ENCODE measurements around the gene ADCY5.

ADCY5 gene

GRCh38 chr3:123283074-123283473, 165.8 kb downstream of the ADCY5 start (continued):
- TF ChIP-seq ZNF48 (tag by site-specific recombination; IDR thresholded peaks at IDR 0.05) (no peak), ZNF555 (tag by site-specific recombination; conservative IDR thresholded peaks at IDR 0.05) (no peak), ZNF184 (tag by site-specific recombination; IDR thresholded peaks at IDR 0.05) (no peak), ZNF585B (tag by site-specific recombination; IDR thresholded peaks at IDR 0.05) (no peak), ZNF366 (tag by site-specific recombination; conservative IDR thresholded peaks at IDR 0.05) (no peak), ZNF157 (tag by site-specific recombination; IDR thresholded peaks at IDR 0.05) (no peak), SETDB1 (IDR thresholded peaks at IDR 0.05; ENCODE audit: insufficient read length, low read length) (no peak)

- Histone ChIP-seq H3K27ac (ENCODE audit: extremely low read depth, low read depth, low read length) (no peak overlapping the region), H3K9me3 (ENCODE audit: control insufficient read depth, insufficient read depth, low read depth, low read length) (no peaks in the 10 kb centered on the region), H3K4me3 (ENCODE audit: low read depth, low read length) (no peak overlapping the region), H3K36me3 (ENCODE audit: control insufficient read depth in 2 of 2, insufficient read depth in 1 of 2, low read length in 2 of 2) (no peaks in the 10 kb centered on the region), H3K4me1 (ENCODE audit: control insufficient read depth, insufficient read depth, low read length) (no peaks in the 10 kb centered on the region)
- POLR2A ChIA-PET: no interaction called here
- CTCF ChIA-PET: no interaction called here
- TF ChIP-seq ZNF114 (tag by site-specific recombination; IDR thresholded peaks at IDR 0.05): no peak
- TF ChIP-seq PRDM10 (tag by site-specific recombination; IDR thresholded peaks at IDR 0.05): no peak
- no peak for TF ChIP-seq FEZF1 (tag by site-specific recombination; IDR thresholded peaks at IDR 0.05)
- no peak for TF ChIP-seq INSM2 (tag by site-specific recombination; IDR thresholded peaks at IDR 0.05)
- no peak for TF ChIP-seq SP2 (tag by site-specific recombination; IDR thresholded peaks at IDR 0.05)
- no peak for TF ChIP-seq ZNF514 (tag by site-specific recombination; IDR thresholded peaks at IDR 0.05)
- TF ChIP-seq BCL6B (tag by site-specific recombination; IDR thresholded peaks at IDR 0.05): no peak
- TF ChIP-seq ZNF521 (tag by site-specific recombination; IDR thresholded peaks at IDR 0.05): no peak
- no peak for TF ChIP-seq ZNF416 (tag by site-specific recombination; IDR thresholded peaks at IDR 0.05)
- no peak for TF ChIP-seq ZNF404 (tag by site-specific recombination; IDR thresholded peaks at IDR 0.05)
- TF ChIP-seq PRDM2 (tag by site-specific recombination; IDR thresholded peaks at IDR 0.05; ENCODE audit: borderline replicate concordance): no peak
- TF ChIP-seq TCF7L2 (IDR thresholded peaks at IDR 0.05; ENCODE audit: borderline replicate concordance, low read depth, low read length): no peak
Measured at GRCh38 chr3:123282461-123282860, 166.4 kb downstream of the ADCY5 start.
